ENCODE measurements around the gene CBARP. TPM values are rescaled to one million over a fixed set of nuclear protein-coding genes. Genes with fewer than 3 reads are reported as not detected.

Gene CBARP
- total RNA-seq, 4 donors from 2014 or later: 8.1 to 16.7 (median 13.6) TPM

DNA sequence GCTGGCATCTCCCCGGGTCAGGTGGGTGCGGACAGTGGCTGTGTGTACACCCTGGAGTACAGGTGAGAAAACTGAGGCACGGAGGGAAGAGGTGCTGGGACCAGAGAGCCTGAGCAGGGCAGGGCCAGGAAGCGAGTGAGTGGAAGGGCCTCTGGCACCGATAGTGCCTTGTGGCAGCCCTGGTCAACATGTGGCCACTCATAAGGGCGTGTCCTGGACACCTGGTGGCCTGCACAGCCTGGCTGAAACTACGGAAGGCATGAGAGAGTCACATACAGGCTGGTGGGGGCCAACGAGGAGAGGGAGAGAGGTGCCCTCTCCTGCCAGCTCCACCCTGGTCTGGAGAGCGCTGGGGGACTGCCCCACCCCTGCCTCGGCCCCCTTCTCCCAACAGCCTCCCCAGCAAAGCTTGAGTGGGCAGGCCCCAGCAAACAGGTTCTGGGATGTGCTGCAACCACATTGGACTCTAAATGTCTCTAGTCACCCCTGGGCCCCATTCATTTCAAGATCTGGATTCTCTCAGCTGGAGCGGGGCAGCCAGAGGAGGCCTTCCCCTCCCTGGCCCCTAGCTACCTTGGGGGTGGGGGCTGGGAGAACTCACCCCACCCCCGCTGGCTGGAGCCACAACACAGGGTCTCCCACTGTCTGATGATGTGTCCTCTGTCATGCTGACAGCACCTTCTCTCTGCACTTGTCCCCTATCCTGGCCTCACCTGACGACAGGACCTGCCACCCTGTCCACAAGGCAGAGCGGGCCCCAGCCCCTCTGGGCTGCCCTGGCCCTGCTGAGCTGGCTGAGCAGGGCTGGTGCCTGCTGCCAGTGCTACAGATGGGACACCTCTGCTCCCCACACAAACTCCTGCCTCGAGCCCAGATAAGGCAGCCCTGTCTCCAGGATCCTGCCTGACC lies 5.8 kb downstream of the CBARP start:
- TF ChIP-seq POLR2A (IDR thresholded peaks at IDR 0.05): no peak
- TF ChIP-seq, protein P1, sequence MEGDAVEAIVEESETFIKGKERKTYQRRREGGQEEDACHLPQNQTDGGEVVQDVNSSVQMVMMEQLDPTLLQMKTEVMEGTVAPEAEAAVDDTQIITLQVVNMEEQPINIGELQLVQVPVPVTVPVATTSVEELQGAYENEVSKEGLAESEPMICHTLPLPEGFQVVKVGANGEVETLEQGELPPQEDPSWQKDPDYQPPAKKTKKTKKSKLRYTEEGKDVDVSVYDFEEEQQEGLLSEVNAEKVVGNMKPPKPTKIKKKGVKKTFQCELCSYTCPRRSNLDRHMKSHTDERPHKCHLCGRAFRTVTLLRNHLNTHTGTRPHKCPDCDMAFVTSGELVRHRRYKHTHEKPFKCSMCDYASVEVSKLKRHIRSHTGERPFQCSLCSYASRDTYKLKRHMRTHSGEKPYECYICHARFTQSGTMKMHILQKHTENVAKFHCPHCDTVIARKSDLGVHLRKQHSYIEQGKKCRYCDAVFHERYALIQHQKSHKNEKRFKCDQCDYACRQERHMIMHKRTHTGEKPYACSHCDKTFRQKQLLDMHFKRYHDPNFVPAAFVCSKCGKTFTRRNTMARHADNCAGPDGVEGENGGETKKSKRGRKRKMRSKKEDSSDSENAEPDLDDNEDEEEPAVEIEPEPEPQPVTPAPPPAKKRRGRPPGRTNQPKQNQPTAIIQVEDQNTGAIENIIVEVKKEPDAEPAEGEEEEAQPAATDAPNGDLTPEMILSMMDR (IDR thresholded peaks at IDR 0.05): no peak
- WGBS, 2 donors: 62 to 72% methylated on average over 13 to 15 of the region's 15 CpGs
- no peak for DNase-seq (ENCODE audit: low spot score in 2 of 2)
- intact Hi-C loops (cut with DNase I; ENCODE audit: low total_unique reads): no loop called here
- H3K4me3 ChIP-seq (ENCODE audit: low read depth, poor library complexity, severe bottlenecking): no peak overlapping the region

DNA sequence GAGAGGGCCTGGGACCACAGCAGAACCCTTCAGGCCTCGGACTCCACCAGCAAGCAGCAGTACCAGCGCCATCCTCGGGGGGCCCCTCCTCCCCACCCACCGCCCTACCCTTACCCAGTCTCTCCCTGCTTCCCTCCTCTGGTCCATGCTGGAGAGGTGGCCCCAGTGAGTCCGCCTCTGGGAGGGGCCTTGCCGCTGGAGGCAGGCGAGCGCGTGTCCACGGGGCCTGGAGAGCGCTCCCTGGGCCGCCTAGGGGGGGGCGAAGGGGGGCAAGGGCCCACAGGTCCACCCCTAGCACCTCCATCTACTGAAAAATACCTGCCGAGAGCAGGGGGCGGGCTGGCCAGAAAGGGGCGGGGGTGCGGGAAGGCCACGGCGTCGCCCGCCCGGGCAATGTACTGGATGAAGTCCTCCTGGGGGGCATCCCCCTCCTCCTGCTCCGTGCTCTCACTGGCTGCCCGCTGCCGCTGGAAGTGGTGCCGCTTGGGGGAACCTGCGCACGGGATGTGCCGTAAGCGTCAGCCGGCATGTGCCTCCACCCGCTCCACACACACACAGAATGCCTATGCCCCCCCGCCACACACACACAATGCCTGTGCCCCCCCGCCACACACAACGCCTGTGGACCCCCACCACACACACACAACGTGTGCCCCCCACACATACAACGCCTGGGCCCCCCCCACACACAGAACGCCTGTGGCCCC lies 6.9 kb downstream of the CBARP start:
- DNase-seq (ENCODE audit: low spot score in 2 of 2): no peak
- intact Hi-C loops (cut with DNase I; ENCODE audit: low total_unique reads): no loop called here
- 60 to 62% methylated on average over 28 of the region's 38 CpGs for WGBS, 2 donors
- H3K4me3 ChIP-seq (ENCODE audit: low read depth, poor library complexity, severe bottlenecking): no peak overlapping the region
- no peak for TF ChIP-seq POLR2A (IDR thresholded peaks at IDR 0.05)
- TF ChIP-seq, protein P1 (IDR thresholded peaks at IDR 0.05): no peak

DNA sequence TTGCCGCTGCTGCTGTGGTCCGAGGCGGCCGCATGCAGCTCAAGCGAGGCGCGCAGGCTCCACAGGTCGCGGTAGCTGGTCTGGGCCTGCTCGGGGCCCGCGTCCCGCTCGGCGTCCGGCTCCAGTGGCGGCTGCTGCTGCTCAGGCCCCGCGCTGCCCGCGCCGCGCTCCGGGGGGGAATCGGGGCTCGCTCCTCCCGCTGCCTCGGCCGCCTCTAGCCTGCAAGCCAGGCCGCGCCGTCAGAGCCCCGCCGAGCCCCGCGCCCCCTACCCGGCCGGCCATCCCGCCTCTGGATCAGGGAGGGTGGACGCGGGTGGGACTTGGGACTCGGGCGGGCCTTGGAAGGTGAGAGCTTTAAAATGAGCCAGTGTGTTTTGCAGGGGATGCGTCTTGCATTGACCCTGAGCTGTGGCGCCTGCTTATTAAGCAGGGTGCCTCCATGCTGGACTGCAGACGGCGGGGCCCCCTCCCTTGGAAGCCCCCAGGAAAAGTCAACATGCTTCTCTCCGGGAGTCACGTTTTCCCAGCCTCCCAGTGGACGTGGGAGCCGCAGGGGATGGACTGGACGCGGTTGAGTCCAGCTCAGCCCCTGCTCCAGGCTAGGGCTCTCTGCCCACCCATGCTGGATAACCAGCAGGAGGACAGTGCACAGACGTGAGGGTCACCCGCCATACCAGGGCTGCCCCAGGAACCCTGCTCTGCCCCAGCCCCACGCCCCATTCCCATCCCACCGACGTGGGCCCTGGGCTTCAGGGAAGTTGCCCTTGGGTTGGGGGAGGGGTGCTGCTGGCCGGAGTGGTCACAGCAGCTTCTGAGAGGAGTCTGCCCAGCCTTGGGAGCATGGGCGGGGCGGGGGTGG lies 7.7 kb downstream of the CBARP start:
- 86 to 94% methylated on average over 53 to 61 of the region's 61 CpGs for WGBS, 2 donors
- intact Hi-C loops (cut with DNase I; ENCODE audit: low total_unique reads): no loop called here
- TF ChIP-seq, protein P1 (IDR thresholded peaks at IDR 0.05): no peak
- TF ChIP-seq POLR2A (IDR thresholded peaks at IDR 0.05): no peak
- no peak for DNase-seq (ENCODE audit: low spot score in 2 of 2)
- no peak overlapping the region for H3K4me3 ChIP-seq (ENCODE audit: low read depth, poor library complexity, severe bottlenecking)

DNA sequence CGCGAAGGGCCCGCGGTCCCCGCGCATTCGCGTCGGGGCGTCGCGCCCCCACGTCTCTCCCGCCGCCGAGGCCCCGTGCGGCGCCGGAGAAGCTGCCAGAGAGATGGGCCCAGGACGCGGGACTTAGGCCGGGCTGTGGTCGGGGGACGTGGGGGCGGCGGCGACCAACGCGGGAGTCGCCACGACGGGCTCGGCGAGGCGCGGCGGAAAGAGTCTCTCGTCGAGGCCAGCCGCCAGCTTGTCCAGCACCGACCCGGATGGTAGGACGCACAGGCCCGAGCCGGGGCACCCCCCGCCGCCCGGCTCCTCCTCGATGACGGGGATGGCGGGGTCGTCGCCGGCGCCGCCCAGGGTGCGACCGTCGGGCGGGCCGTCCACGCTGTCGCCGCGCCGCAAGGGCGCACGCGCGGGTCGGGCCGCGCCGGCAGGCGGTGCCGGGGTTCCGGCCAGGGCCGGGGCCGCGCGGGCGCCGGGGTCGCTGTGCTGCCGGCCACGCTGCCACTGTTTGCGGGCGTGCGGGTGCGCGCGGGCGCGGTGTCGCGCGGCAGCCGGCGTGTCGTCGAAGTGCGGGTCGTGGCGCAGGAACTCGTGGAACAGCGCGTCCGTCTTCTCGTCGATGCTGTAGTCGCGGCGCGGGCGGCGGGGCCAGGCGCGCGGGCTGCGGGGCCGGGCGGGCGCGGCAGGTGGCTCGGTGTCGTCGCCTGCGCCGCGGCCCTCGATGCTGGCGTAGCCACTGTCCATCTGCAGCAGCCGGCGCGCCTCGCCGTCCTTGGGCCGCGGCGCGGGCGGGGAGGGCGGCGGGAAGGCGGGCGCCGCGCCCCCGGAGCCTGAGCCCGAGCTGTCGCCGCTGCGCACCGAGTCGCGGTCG lies 8.5 kb downstream of the CBARP start:
- H3K4me3 ChIP-seq (ENCODE audit: low read depth, poor library complexity, severe bottlenecking): no peak overlapping the region
- intact Hi-C loops (cut with DNase I; ENCODE audit: low total_unique reads): no loop called here
- TF ChIP-seq POLR2A (IDR thresholded peaks at IDR 0.05): no peak
- TF ChIP-seq, protein P1 (IDR thresholded peaks at IDR 0.05): no peak
- DNase-seq (ENCODE audit: low spot score in 2 of 2): no peak
- 94 to 97% methylated on average over 136 to 148 of the region's 158 CpGs for WGBS, 2 donors
